HG02970 (cell line): ENCODE results near the gene SPATA13.

Source experiments
- ATAC-seq: cut with Tn5 transposase; IDR thresholded peaks from one replicate; pipeline ENCODE4 v1.9.1; 2021; ENCODE audit warnings: mild to moderate bottlenecking, moderate library complexity, moderate number of reproducible peaks; ENCODE audit not compliant: unreplicated experiment, low FRiP score

The SPATA13 gene

GRCh38 chr13:24165746-24166145 is 5.2 kb downstream of the SPATA13 start:
- no peak for ATAC-seq

DNA sequence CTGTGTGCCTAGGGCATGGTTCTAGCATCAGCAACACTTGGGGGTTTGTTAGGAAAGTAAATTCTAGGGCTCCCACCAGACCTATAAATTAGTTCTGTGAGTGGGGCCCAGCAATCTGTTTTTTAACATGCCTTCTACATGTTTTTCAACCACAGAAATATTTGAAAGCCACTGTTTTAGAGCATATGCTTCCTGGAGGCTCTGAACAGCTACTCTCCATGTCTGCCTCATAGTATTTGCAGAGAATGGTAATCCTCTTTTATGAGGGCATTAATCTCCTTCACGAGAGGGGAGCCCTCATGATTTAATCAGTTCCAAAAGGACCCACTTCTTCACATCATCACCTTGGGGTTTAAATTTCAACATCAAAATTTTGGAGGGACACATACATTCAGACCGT is 6.0 kb downstream of the SPATA13 start:
- ATAC-seq = no peak

DNA sequence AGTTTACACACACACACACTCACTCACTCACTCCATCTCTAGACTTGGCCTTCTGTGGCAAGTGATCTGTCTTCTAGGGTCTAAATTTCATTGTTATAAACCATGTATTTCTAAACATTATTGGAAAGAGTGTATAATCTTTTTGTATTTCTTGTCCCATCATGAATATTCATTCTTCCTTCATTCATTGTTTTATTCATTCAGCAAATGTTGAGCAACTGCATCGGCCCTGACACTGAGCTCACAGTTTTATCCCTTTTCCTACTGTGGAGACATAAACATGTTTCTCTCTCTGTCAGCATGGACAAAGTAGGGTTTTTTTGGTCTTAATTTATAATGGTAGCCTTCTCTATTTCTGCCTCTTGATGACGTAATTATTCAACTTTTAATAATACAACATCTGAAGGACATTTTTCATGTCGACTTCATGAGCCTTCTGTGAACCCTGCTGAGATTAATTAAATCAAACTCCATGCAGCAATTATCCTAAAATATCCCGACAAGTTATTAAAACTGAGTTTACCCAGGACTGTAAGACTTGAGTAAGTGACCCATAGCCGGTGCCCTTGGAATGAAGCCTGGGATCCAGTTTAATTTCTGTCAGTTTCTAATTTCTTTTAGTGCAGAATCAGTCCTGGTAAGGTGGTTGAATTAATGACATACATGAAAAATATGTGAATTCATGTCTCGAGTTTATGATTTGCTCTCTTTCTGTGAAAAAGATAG is 7.3 kb downstream of the SPATA13 start:
- no peak for ATAC-seq

- no peak for ATAC-seq
Observed at GRCh38 chr13:24168392-24168750, 7.9 kb downstream of the SPATA13 start.

DNA sequence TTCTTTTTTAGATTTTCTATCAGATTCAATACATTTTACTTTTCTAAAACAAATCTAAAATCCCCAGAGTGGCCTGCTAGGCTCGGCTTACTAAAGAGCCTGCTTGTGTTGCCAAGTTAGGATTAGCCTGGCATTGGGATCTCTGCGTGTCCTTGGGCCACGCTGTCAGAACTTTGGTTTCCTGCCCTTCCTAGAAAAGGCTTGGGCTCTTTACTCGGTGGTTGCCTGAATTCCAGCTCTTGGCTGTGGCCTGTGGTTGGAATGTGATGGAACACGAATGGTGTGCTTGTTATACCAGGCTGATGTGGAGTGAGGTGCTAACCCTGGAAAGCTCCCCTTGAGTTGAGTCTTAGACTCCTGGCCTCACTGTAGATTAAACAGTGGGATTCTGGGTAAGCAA is 8.5 kb downstream of the SPATA13 start:
- ATAC-seq = no peak

- no peak for ATAC-seq
Observed at GRCh38 chr13:24172071-24172470, 11.6 kb downstream of the SPATA13 start.

DNA sequence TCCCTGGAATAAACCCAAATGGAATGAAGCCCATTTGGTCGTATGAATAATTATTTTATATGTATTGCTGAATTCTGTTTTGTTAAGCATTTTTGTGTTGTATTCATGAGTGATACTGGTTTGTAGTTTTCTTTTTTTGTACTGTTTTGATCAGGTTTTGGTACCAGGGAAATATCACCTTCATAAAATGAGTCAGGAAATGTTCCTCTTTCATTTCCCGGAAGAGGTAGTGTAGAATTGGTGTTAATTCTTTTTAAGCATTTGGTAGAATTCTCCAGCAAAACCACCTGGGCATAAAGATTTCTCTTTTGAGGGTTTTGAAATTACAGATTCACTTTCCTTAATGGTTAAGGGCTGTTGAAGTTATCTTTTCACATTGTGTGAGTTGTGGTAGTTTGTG is 13.3 kb downstream of the SPATA13 start:
- ATAC-seq = no peak

DNA sequence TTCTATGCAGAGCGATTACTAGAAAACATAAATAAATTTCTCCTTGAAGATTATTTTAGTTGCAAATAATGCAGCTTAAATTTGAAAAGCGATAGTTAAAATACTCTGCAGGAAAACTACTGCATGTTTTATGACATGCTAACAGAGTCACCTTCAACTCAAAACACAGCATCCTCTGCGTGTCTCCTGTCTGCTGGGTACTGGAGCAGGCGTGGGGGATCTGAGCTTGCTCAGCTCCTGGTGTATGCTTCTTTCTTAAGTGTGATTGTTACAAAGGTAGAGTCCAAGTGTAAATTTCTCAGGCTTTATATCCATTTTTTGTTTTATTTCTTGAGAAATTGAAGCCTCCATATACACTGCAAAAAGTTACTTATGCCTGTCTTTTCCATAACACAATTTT is 15.3 kb downstream of the SPATA13 start:
- ATAC-seq = no peak

DNA sequence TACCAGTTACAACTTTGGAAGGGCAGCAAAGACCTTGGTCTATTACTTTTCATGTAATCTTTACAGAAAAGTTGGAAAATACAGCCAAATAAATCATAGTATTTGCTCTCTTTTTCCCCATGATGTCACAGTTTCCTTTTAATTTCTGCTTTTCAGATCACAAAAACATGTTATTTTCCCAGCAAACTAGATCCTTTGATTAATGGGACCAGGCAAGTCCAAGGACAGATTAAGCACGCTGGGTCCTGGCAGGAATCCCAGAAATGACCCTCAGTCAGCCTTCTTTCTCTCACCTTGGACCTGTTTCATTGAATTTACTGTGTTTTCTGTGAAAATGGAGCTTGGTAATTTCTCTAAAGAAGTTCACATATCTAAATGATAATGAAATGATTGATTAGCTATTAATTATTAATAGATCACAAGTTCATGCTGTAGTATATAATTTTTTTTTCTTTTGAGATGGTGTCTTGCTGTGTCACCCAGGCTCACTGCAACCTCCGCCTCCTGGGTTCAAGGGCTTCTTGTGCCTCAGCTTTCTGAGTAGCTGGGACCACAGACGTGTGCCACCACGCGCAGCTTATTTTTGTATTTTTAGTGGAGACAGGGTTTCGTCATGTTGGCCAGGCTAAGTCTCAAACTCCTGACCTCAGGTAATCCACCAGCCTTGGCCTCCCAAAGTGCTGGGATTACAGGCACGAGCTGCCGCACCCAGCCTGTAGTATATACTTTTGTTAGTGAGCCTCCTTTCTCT is 16.0 kb downstream of the SPATA13 start:
- no peak for ATAC-seq

DNA sequence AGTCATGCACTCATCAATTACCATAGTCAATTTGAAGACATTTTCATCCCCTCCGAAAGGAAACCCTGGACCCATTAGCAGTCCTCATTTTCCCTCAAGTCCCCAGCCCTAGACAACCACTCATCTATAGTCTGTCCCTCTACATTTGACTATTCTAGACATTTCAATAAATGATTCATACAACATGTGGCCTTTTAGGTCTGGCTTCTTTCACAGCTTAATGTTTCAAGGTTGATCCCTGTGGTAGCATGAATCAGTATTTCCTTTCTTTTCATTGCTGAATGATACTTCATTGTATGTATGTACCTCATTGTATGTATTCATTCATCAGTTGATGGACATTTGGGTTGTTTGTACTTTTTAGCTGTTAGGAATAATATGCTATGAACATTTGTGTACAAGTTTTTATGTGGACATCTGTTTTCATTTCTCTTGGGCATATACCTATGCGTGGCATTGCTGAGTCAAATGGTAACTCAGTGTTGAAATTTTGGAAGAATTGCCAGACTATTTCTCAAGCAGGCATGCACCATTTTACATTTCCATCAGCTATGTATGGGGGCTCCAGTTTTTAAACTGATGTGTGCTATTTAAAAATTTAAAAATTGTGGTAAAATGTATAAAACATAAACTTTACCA is 18.4 kb downstream of the SPATA13 start:
- ATAC-seq = no peak

DNA sequence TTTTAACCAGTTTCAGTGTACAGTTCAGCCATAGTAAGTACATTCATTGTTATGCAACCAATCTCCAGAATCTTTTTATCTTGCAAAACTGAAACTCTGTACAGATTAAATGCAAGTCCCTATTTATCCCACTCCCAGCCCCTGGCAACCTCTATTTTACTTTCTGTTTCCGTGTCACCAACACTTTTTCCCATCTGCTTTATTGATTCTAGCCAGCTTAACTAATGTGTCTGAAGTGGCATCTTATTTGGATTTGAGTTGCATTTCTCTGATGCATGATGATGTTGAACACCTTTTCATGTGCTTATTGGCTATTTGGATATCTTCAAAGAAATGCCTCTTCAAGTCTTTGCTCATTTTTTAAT is 18.9 kb downstream of the SPATA13 start:
- ATAC-seq = no peak

DNA sequence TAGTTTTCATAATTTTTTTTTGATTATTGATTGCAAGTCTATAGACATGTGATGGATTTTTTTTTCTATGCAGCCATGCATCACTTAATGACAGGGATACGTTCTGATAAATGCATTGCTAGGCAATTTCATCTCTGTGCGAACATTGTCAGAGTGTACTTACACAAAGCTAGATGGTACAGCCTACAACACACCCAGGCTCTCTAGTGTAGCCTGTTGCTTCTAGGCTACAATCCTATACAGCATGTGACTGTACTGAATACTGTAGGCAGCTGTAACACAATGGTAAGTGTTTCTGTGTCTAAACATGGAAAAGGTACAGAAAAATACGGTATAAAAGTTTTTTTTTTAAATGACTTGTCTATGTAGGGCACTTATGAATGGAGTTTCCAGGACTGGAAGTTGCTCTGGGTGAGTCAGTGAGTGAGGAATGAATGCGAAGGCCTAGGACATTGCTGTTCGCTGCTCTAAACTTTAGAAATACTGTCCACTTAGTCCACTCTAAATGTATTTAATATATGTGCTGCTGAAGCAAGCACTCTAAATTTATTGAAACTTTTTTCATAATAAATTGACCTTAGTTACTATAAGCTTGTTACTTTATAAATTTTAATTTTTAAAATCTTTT is 20.3 kb downstream of the SPATA13 start:
- no peak for ATAC-seq

GRCh38 chr13:24181991-24182702 is 21.6 kb downstream of the SPATA13 start:
- ATAC-seq = no peak

DNA sequence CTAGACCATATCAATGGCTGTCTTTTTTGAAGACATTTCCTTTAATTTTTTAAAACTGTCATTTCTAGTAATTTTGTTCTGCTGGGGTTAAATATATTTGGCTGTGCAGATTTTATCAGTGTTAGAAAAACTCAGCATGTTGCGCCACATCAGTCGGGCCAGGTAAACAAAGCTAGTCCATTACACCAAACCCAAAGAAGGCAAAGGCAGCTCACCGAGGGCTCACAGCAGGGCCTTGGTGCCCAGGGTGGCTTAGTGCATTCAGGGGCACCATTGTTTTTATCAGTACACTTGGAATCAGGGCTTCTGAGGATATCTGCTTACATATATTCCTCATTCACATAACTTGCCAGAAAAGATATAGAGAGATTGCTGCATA is 22.2 kb downstream of the SPATA13 start:
- no peak for ATAC-seq

GRCh38 chr13:24183741-24184182 is 23.2 kb downstream of the SPATA13 start:
- ATAC-seq = no peak

GRCh38 chr13:24184265-24184841 is 23.8 kb downstream of the SPATA13 start:
- no peak for ATAC-seq

DNA sequence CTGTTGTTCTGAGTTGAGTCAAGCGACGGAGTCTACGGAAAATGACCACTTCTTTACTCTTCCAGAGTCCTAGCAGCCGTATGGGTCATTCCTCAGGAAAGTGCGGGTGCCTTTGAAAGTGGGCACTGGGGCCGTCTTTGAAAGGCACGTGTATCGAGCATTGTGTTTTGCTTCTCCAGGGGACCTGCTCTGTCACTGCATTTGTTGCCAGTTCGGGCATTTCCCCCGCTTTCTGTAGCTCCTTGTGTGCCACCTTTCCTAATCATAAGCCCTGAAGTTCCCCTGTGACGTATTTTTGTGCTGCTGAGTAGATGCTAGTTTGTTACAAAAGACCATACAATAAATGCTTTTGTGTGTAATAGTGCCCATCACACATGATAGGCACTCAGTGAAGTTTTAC is 24.4 kb downstream of the SPATA13 start:
- ATAC-seq = no peak

DNA sequence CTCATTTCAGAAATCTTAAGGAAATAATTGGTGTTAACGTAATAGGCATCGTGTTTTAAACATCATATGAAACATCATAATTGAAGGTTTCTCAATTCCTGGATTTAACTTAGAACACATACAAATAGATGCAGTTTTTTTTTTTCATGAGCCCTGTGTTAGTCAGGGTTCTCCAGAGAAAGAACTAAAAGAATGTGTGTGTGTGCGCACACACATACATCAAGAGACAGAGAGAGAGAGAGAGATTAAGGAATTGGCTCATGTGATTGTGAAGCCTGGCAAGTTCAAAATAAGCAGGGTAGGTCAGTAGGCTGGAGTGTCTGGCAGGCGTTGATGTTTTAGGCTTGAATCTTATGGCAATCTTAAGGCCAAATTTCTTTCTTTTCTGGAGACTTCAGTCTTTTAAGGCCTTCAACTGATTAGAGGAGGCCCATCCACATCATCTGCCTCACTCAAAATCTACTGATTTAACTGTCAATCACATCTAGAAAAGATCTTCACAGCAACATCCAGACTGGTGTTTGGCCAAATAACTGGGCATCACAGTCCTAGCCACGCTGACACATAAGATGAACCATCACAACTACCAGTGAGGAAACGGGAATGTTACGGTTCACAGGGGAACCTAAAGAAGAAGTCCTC is 25.2 kb downstream of the SPATA13 start:
- ATAC-seq = no peak

GRCh38 chr13:24187185-24187584 is 26.7 kb downstream of the SPATA13 start:
- ATAC-seq = no peak
